ENCODE measurements around the gene SH3BP1.

DNA sequence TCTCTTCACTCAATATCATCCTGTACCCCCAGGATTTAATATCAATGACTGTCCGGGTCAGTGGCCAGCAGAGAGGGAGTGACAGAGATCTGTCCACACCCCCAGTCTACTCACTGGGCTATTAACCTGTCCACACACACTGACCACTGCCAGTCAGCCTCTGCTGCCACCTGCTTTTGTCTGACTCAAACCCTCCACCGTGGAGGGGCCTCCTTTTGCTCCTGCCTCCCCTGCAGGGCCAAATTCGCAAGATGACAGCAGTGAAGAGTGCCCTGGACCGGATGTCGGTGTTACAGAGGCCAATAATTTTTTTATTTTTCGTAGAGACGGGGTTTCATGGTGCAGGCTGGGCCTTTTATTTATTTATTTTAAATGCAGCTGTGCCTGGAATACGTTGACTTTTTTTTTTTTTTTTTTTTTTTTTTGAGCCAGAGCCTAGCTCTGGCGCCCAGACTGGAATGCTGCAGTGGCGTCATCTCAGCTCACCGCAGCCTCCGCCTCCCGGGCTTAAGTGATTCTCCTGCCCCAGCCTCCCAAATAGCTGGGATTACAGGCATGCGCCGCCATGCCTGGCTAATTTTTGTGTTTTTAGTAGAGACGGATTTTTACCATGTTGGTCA lies 24.2 kb downstream of the SH3BP1 start:
- TF ChIP-seq, protein P1, sequence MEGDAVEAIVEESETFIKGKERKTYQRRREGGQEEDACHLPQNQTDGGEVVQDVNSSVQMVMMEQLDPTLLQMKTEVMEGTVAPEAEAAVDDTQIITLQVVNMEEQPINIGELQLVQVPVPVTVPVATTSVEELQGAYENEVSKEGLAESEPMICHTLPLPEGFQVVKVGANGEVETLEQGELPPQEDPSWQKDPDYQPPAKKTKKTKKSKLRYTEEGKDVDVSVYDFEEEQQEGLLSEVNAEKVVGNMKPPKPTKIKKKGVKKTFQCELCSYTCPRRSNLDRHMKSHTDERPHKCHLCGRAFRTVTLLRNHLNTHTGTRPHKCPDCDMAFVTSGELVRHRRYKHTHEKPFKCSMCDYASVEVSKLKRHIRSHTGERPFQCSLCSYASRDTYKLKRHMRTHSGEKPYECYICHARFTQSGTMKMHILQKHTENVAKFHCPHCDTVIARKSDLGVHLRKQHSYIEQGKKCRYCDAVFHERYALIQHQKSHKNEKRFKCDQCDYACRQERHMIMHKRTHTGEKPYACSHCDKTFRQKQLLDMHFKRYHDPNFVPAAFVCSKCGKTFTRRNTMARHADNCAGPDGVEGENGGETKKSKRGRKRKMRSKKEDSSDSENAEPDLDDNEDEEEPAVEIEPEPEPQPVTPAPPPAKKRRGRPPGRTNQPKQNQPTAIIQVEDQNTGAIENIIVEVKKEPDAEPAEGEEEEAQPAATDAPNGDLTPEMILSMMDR (IDR thresholded peaks at IDR 0.05; ENCODE audit: low read depth, low read length, poor library complexity, severe bottlenecking) = no peak
- TF ChIP-seq EZH2phosphoT487 (IDR thresholded peaks at IDR 0.05; ENCODE audit: borderline replicate concordance, low read length) = no peak
